Osteoblast (primary cell): ENCODE data around the gene CACNA1I. TPM values are rescaled to one million over a fixed set of nuclear protein-coding genes. Genes with fewer than 3 reads are reported as not detected.
"Not testable (repeated sequence)": the region's sequence is repeated elsewhere in the genome, so short reads cannot be mapped to it uniquely, and the experiment has no call there.

Experiments used
- DNase-seq: peaks from one replicate; pipeline ENCODE4 v3.0.0; 2011; ENCODE audit warnings: low spot score, mixed read lengths; ENCODE audit not compliant: insufficient read length; ENCODE audit errors: missing footprints
- H2AFZ ChIP-seq: 2 replicates; pipeline ENCODE4 v1.6.0; 2011; ENCODE audit warnings: mild to moderate bottlenecking, low read length
- H3K27ac ChIP-seq: 2 replicates; pipeline ENCODE4 v1.5.1; 2011; ENCODE audit warnings: mild to moderate bottlenecking, low read depth, low read length, moderate library complexity
- H3K27me3 ChIP-seq: 2 replicates; pipeline ENCODE4 v1.6.0; 2012; ENCODE audit warnings: mild to moderate bottlenecking, control low read depth, inconsistent platforms, low read length, moderate library complexity; ENCODE audit not compliant: insufficient read depth
- H3K36me3 ChIP-seq: 2 replicates; pipeline ENCODE4 v1.5.1; 2011; ENCODE audit warnings: mild to moderate bottlenecking, low read length, control low read depth, moderate library complexity; ENCODE audit not compliant: insufficient read depth
- H3K4me1 ChIP-seq: 2 replicates; pipeline ENCODE4 v1.5.1; 2011; ENCODE audit warnings: mild to moderate bottlenecking, low read length, control low read depth, moderate library complexity; ENCODE audit not compliant: insufficient read depth
- H3K4me2 ChIP-seq: 2 replicates; pipeline ENCODE4 v1.6.0; 2011; ENCODE audit warnings: mild to moderate bottlenecking, low read length; ENCODE audit not compliant: insufficient read depth
- H3K4me3 ChIP-seq: fragments of 200-600 bp; sonication (generic); 3 replicates; pipeline ENCODE4 v1.5.1; 2012; ENCODE audit warnings: mild to moderate bottlenecking, low read length, inconsistent platforms; ENCODE audit not compliant: insufficient read depth
- H3K79me2 ChIP-seq: 2 replicates; pipeline ENCODE4 v1.6.0; 2012; ENCODE audit warnings: mild to moderate bottlenecking, low read length, control low read depth, inconsistent platforms; ENCODE audit not compliant: insufficient read depth
- H3K9me3 ChIP-seq: 2 replicates; pipeline ENCODE4 v1.5.1; 2011; ENCODE audit warnings: low read depth, low read length, control low read depth
- H4K20me1 ChIP-seq: 2 replicates; pipeline ENCODE4 v1.6.0; 2012; ENCODE audit warnings: mild to moderate bottlenecking, low read length, control low read depth; ENCODE audit not compliant: insufficient read depth
- total RNA-seq: library from RNA; depleted of rRNA; stranded (reverse); fragments of >200 nt; gene quantifications from 2 replicates; pipeline ENCODE4 v1.2.3, GENCODE V29; 2012
- TF ChIP-seq, protein P1 (sequence below): IDR thresholded peaks from 2 replicates; pipeline ENCODE4 v1.5.1; 2011; ENCODE audit warnings: mild to moderate bottlenecking, low read depth, low read length, moderate library complexity; ENCODE audit errors: extremely low read depth

CACNA1I gene
- total RNA-seq, 1 donor, result under 0.01 TPM

DNA sequence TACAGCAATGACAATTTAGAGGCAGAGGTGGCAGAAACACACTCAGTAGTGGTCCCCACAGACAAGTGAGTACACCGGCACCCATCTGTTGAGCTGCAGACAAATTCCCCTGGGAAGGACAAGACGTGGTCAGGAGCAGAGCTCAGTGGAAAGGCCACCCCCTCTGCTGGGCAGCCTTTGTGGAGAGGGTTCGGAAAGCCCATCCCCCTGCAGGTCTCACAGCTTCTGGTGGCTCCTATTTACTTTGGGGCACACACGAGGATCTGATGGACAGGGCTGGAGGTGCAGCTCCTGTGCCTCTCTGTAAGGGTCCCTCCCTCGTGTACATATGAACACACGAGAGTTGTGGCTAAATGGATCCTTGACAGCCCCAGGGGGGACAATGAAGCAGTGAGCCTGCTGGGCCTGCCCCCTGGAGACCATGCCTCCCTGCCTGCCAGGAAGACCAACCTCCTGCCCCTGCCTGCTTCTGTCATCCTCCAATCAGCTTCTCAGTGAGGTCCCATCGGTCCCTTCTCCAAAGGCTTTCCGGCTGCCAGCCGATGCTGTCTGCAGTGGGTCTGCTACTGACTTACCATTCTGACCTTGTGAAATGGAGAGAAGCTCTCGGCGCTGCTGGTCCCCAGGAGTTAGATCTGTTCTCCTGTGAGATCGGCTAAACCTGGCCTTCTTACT, 161.5 kb downstream of the CACNA1I start:
- Histone ChIP-seq H3K9me3 (no peaks in the 10 kb centered on the region), H3K4me2 (no peak overlapping the region), H3K4me1 (no peaks in the 10 kb centered on the region), H3K79me2 (no peaks in the 10 kb centered on the region), H3K27me3 (peaks cover 33% of the 10 kb centered on the region), H4K20me1 (no peaks in the 10 kb centered on the region), H3K36me3 (no peaks in the 10 kb centered on the region), H3K4me3 (no peak overlapping the region), H3K27ac (no peak overlapping the region), H2AFZ (no peak overlapping the region)
- peak; percentile 39 for DNase-seq
- TF ChIP-seq, protein P1, sequence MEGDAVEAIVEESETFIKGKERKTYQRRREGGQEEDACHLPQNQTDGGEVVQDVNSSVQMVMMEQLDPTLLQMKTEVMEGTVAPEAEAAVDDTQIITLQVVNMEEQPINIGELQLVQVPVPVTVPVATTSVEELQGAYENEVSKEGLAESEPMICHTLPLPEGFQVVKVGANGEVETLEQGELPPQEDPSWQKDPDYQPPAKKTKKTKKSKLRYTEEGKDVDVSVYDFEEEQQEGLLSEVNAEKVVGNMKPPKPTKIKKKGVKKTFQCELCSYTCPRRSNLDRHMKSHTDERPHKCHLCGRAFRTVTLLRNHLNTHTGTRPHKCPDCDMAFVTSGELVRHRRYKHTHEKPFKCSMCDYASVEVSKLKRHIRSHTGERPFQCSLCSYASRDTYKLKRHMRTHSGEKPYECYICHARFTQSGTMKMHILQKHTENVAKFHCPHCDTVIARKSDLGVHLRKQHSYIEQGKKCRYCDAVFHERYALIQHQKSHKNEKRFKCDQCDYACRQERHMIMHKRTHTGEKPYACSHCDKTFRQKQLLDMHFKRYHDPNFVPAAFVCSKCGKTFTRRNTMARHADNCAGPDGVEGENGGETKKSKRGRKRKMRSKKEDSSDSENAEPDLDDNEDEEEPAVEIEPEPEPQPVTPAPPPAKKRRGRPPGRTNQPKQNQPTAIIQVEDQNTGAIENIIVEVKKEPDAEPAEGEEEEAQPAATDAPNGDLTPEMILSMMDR, result no peak

DNA sequence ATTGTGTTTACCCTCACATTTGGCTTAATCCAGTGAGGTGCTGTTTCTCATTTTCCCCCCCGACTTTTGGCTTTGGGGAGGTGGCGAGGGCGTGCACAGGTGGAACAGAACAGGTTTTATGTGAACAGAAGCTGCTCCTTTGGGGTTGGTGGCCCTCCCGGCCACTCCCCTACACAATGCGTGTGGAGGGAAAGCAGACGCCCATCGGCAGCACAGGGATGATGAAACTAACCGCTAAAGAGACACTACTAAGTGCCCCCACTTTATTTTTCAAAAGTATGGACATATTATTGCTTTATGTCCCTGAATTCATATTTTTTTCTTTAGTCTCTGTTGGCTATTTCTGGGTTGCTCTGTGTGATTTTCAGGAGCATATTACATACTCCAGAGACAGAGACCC, 162.1 kb downstream of the CACNA1I start:
- peak; percentile 35 for DNase-seq
- peaks cover 36% of the 10 kb centered on the region for H3K27me3 ChIP-seq
- H3K36me3 ChIP-seq, result no peaks in the 10 kb centered on the region
- no peak overlapping the region for H3K4me2 ChIP-seq
- H3K4me1 ChIP-seq, result no peaks in the 10 kb centered on the region
- H3K79me2 ChIP-seq, result no peaks in the 10 kb centered on the region
- TF ChIP-seq, protein P1, result no peak
- no peak overlapping the region for H2AFZ ChIP-seq
- no peaks in the 10 kb centered on the region for H3K9me3 ChIP-seq
- no peaks in the 10 kb centered on the region for H4K20me1 ChIP-seq
- H3K27ac ChIP-seq, result no peak overlapping the region
- H3K4me3 ChIP-seq, result no peak overlapping the region

DNA sequence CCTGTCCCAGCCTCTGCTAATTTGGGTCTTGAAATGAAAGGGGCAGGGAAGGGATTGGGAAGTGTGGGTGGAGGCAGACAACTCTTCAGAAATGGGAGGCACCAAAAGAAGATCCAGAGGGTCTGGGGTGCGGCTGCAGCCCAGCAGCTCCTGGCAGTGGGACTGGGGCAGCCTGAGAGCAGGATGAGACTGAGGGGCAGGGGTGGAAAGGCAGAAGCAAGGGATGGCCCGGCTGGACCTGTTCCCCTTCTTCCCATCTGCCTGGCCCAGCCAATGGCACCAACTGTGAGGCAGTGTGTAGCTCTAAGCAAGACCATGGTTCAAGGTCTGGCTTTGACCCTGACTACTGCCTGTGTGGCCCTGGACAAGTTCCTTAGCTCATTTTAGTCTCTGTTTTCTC, 162.6 kb downstream of the CACNA1I start:
- Histone ChIP-seq H3K4me3 (no peak overlapping the region), H2AFZ (no peak overlapping the region), H3K4me1 (no peaks in the 10 kb centered on the region), H3K4me2 (no peak overlapping the region), H3K27ac (no peak overlapping the region), H4K20me1 (no peaks in the 10 kb centered on the region), H3K9me3 (no peaks in the 10 kb centered on the region), H3K36me3 (no peaks in the 10 kb centered on the region), H3K27me3 (peaks cover 36% of the 10 kb centered on the region), H3K79me2 (no peaks in the 10 kb centered on the region)
- TF ChIP-seq, protein P1, result no peak
- no peak for DNase-seq

DNA sequence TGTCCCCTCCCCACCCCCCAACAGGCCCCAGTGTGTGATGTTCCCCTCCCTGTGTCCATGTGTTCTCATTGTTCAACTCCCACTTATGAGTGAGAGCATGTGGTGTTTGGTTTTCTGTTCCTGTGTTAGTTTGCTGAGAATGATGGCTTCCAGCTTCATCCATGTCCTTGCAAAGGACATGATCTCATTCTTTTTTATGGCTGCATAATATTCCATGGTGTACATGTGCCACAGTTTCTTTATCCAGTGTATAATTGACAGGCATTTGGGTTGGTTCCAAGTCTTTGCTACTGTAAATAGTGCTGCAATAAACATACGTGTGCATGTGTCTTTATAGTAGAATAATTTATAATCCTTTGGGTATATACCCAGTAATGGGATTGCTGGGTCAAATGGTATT, 163.5 kb downstream of the CACNA1I start:
- H3K4me1 ChIP-seq, DNase-seq, H3K9me3 ChIP-seq, H3K36me3 ChIP-seq, H2AFZ ChIP-seq, H3K27ac ChIP-seq, H4K20me1 ChIP-seq, H3K4me2 ChIP-seq, H3K4me3 ChIP-seq, H3K79me2 ChIP-seq: not testable (repeated sequence)
- H3K27me3 ChIP-seq, result peaks cover 36% of the 10 kb centered on the region
